GM10847 (cell line): Measurements from ENCODE around the gene KRTAP20-1.

Experiments
- POLR2A ChIP-seq: IDR thresholded peaks from 2 replicates; pipeline ENCODE4 v1.6.1; 2011; ENCODE audit not compliant: insufficient read length; ENCODE audit errors: extremely low read depth

The KRTAP20-1 gene

GRCh38 chr21:30616125-30616524 lies at the start of gene KRTAP20-1:
KRTAP20-1 (plus strand) TSS chr21:30616425; CDS start chr21:30616455, 30 bp downstream.
- TF ChIP-seq POLR2A = no peak

- TF ChIP-seq POLR2A = no peak
These were observed 48.6 kb upstream of the KRTAP20-1 start for GRCh38 chr21:30567617-30568016.

- TF ChIP-seq POLR2A = no peak
These were observed 38.5 kb upstream of the KRTAP20-1 start for GRCh38 chr21:30577766-30578165.

GRCh38 chr21:30579346-30579745 lies 36.9 kb upstream of the KRTAP20-1 start:
- TF ChIP-seq POLR2A = no peak

GRCh38 chr21:30580132-30580531 lies 36.1 kb upstream of the KRTAP20-1 start:
- no peak for TF ChIP-seq POLR2A

- no peak for TF ChIP-seq POLR2A
These were observed 33.4 kb upstream of the KRTAP20-1 start for GRCh38 chr21:30582870-30583269.

- no peak for TF ChIP-seq POLR2A
These were observed 25.9 kb upstream of the KRTAP20-1 start, which contains the start of gene KRTAP22-2 for GRCh38 chr21:30590297-30590696. KRTAP22-2 (minus strand) TSS chr21:30590397.

GRCh38 chr21:30592140-30592539 lies 24.1 kb upstream of the KRTAP20-1 start, which contains the start of gene KRTAP6-3:
KRTAP6-3 (plus strand) TSS chr21:30592440; CDS start chr21:30592446, 6 bp downstream.
- TF ChIP-seq POLR2A = no peak

- TF ChIP-seq POLR2A = no peak
These were observed 17.4 kb upstream of the KRTAP20-1 start, which contains the start of gene KRTAP6-2 for GRCh38 chr21:30598802-30599201. KRTAP6-2 (minus strand) TSS chr21:30598902; CDS start chr21:30598874, 28 bp downstream.

- no peak for TF ChIP-seq POLR2A
These were observed 15.4 kb upstream of the KRTAP20-1 start, which contains the start of gene KRTAP22-1 for GRCh38 chr21:30600787-30601186. KRTAP22-1 (plus strand) TSS chr21:30601087.

- no peak for TF ChIP-seq POLR2A
These were observed 10.3 kb upstream of the KRTAP20-1 start for GRCh38 chr21:30605968-30606367.

- no peak for TF ChIP-seq POLR2A
These were observed 4.1 kb upstream of the KRTAP20-1 start for GRCh38 chr21:30612132-30612531.

GRCh38 chr21:30613836-30614235 lies 2.4 kb upstream of the KRTAP20-1 start, which contains the start of gene KRTAP6-1:
KRTAP6-1 (minus strand) TSS chr21:30613930; CDS start chr21:30613904, 26 bp downstream.
- no peak for TF ChIP-seq POLR2A

GRCh38 chr21:30615199-30615598 lies 1.0 kb upstream of the KRTAP20-1 start:
- TF ChIP-seq POLR2A = no peak

- TF ChIP-seq POLR2A = no peak
These were observed 3.9 kb downstream of the KRTAP20-1 start for GRCh38 chr21:30620080-30620479.

- TF ChIP-seq POLR2A = no peak
These were observed 4.3 kb downstream of the KRTAP20-1 start, which contains the start of gene KRTAP20-4 for GRCh38 chr21:30620522-30620921. KRTAP20-4 (plus strand) TSS chr21:30620627.

- no peak for TF ChIP-seq POLR2A
These were observed 7.1 kb downstream of the KRTAP20-1 start for GRCh38 chr21:30623362-30623761.
